ENCODE data around the gene ANK3. TPM values are rescaled to one million over a fixed set of nuclear protein-coding genes. Genes with fewer than 3 reads are reported as not detected.

ANK3 gene
- total and polyA plus RNA-seq, 2 donors (not counting 3 experiments of a cell fraction or from before 2014, with no cell fraction given) = 0.88 to 8.5 TPM

DNA sequence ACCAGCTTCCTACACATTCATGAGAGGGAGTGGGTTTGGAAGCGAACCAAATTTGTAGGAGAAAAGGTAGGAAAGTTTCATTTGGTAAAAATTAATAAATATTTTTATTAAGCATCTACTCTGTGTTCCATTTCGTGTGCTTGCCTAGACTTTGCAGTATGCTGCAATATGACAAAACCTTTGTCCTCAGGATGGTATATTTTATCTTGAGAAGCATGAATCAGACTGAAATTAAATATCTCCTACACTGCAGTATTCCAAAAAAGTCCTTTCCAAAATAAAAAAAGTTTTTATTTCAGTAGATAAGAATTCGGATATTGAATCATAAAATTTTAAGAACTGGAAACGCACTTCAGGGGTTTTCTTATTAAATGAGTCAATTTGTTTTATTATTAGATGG is 47.7 kb downstream of the ANK3 start:
- TF ChIP-seq, protein P1, sequence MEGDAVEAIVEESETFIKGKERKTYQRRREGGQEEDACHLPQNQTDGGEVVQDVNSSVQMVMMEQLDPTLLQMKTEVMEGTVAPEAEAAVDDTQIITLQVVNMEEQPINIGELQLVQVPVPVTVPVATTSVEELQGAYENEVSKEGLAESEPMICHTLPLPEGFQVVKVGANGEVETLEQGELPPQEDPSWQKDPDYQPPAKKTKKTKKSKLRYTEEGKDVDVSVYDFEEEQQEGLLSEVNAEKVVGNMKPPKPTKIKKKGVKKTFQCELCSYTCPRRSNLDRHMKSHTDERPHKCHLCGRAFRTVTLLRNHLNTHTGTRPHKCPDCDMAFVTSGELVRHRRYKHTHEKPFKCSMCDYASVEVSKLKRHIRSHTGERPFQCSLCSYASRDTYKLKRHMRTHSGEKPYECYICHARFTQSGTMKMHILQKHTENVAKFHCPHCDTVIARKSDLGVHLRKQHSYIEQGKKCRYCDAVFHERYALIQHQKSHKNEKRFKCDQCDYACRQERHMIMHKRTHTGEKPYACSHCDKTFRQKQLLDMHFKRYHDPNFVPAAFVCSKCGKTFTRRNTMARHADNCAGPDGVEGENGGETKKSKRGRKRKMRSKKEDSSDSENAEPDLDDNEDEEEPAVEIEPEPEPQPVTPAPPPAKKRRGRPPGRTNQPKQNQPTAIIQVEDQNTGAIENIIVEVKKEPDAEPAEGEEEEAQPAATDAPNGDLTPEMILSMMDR (IDR thresholded peaks at IDR 0.05; ENCODE audit: extremely low read depth in 1 of 2, insufficient read depth in 1 of 2, low read depth in 1 of 2, low read length in 2 of 2) = no peak
- TF ChIP-seq FOS (IDR thresholded peaks at IDR 0.05; ENCODE audit: borderline replicate concordance, insufficient read depth, low read length) = no peak
- TF ChIP-seq GATA2 (IDR thresholded peaks at IDR 0.05; ENCODE audit: insufficient read depth, insufficient read length, low read depth, low read length) = no peak
- TF ChIP-seq POLR2AphosphoS5 (IDR thresholded peaks at IDR 0.05; ENCODE audit: insufficient read depth, low read depth, low read length) = no peak
- no peak for TF ChIP-seq EZH2 (IDR thresholded peaks at IDR 0.05; ENCODE audit: borderline replicate concordance, low read depth, low read length, severe bottlenecking)
- TF ChIP-seq, protein P2, sequence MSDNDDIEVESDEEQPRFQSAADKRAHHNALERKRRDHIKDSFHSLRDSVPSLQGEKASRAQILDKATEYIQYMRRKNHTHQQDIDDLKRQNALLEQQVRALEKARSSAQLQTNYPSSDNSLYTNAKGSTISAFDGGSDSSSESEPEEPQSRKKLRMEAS (IDR thresholded peaks at IDR 0.05; ENCODE audit: insufficient read depth, insufficient read length) = no peak
- TF ChIP-seq JUN (IDR thresholded peaks at IDR 0.05; ENCODE audit: borderline replicate concordance, insufficient read depth, insufficient read length, low read depth) = no peak
- TF ChIP-seq MYC (IDR thresholded peaks at IDR 0.05; ENCODE audit: low read depth, low read length) = no peak
- no peak for TF ChIP-seq POLR2A (IDR thresholded peaks at IDR 0.05; ENCODE audit: low read depth, low read length)
- POLR2A ChIA-PET = no interaction called here
- no TSS peak for BruUV-seq (replicated peaks)
- Histone ChIP-seq H3K27ac (ENCODE audit: insufficient read depth, low read depth, low read length) (no peak overlapping the region), H3K9me1 (replicated peaks; ENCODE audit: control insufficient read depth, extremely low read depth, insufficient read depth, low read length) (no peaks in the 10 kb centered on the region), H3K4me1 (ENCODE audit: control insufficient read depth, extremely low read depth, insufficient read depth, low read length) (no peaks in the 10 kb centered on the region), H2AFZ (ENCODE audit: low read depth, low read length) (no peak overlapping the region), H3K27me3 (ENCODE audit: control insufficient read depth in 2 of 2, insufficient read depth in 2 of 2, low read length in 2 of 2) (no peaks in the 10 kb centered on the region), H3K4me2 (ENCODE audit: insufficient read depth, low read length) (no peak overlapping the region), H3K4me3 (replicated peaks in 1 of 3; ENCODE audit: insufficient read depth in 1 of 3, low read depth in 1 of 3, low read length in 3 of 3) (no peak overlapping the region), H3K36me3 (ENCODE audit: control insufficient read depth in 2 of 2, extremely low read depth in 1 of 2, insufficient read depth in 2 of 2, low read length in 2 of 2) (no peaks in the 10 kb centered on the region), H3K9me3 (replicated peaks; ENCODE audit: control insufficient read depth, insufficient read depth, low read length) (no peaks in the 10 kb centered on the region), H3K79me2 (ENCODE audit: control insufficient read depth, insufficient read depth, low read length) (no peaks in the 10 kb centered on the region), H4K20me1 (replicated peaks; ENCODE audit: control insufficient read depth, extremely low read depth, insufficient read depth, low read length) (no peaks in the 10 kb centered on the region), H3K9ac (replicated peaks; ENCODE audit: extremely low read depth, insufficient read depth, low read length) (no peak overlapping the region)
- dilution Hi-C loops (cut with MboI; ENCODE audit: extremely low pct_ligation_motif_present, low sequenced_read_pairs) = no loop called here
- DNase-seq (ENCODE audit: low read depth, low spot score) = no peak
- intact Hi-C loops (cut with micrococcal nuclease) = no loop called here
- CTCF ChIA-PET = no interaction called here
- no peak for FAIRE-seq
